SK-N-SH treated with all-trans-retinoic acid at 6 μM for 48 hours (cell line): ENCODE data around the gene HOXD12.

Experiments
- ISL1 ChIP-seq: fragments of 250-450 bp; sonication (Bioruptor Pico); IDR thresholded peaks from 2 replicates; pipeline ENCODE4 v2.1.2; 2022; ENCODE audit warnings: mild to moderate bottlenecking, moderate library complexity
- ZFP30 ChIP-seq: fragments of 450-650 bp; formaldehyde crosslinking; IDR thresholded peaks from 2 replicates; pipeline ENCODE4 v1.5.0; 2022; ENCODE audit warnings: mild to moderate bottlenecking, moderate library complexity
- ZNF565 ChIP-seq: fragments of 450-650 bp; formaldehyde crosslinking; conservative IDR thresholded peaks from 2 replicates; pipeline ENCODE4 v1.5.0; 2020; ENCODE audit warnings: low read depth, mild to moderate bottlenecking, moderate library complexity

- no peak for TF ChIP-seq ZFP30 (CRISPR knock-in tag)
- no peak for TF ChIP-seq ZNF565
- no peak for TF ChIP-seq ISL1 (CRISPR knock-in tag)
Observed at GRCh38 chr2:176079285-176079830, 20.2 kb upstream of the HOXD12 start.
